ENCODE measurements around the gene PERCC1. TPM values are rescaled to one million over a fixed set of nuclear protein-coding genes. Genes with fewer than 3 reads are reported as not detected.
A peak's percentile ranks its signal among the peaks of the same experiment; 100 is the strongest.

The PERCC1 gene
- total and polyA plus RNA-seq, 2 donors: not detected

GRCh38 chr16:1398826-1399581 lies 31.9 kb upstream of the PERCC1 start:
- 96% methylated on average over 38 of the region's 38 CpGs for WGBS

GRCh38 chr16:1401061-1401757 lies 29.7 kb upstream of the PERCC1 start:
- Histone ChIP-seq H3K4me1 (ENCODE audit: insufficient read depth) (no peaks in the 10 kb centered on the region), H3K27ac (ENCODE audit: low read depth) (no peak overlapping the region), H3K4me3 (ENCODE audit: low read depth, low read length) (no peak overlapping the region), H3K36me3 (ENCODE audit: insufficient read depth) (peaks cover 7% of the 10 kb centered on the region)
- WGBS: 92% methylated on average over 29 of the region's 29 CpGs
- DNase-seq (ENCODE audit: extremely low spot score): no peak

More at GRCh38 chr16:1398826-1399581, 31.9 kb upstream of the PERCC1 start:
- Histone ChIP-seq H3K4me1 (ENCODE audit: insufficient read depth) (no peaks in the 10 kb centered on the region), H3K4me3 (ENCODE audit: low read depth, low read length) (no peak overlapping the region), H3K27ac (ENCODE audit: low read depth) (no peak overlapping the region), H3K36me3 (ENCODE audit: insufficient read depth) (peaks cover 7% of the 10 kb centered on the region)
- no peak for DNase-seq (ENCODE audit: extremely low spot score)

- Histone ChIP-seq H3K27ac (ENCODE audit: low read depth) (no peak overlapping the region), H3K4me3 (ENCODE audit: low read depth, low read length) (no peak overlapping the region), H3K36me3 (ENCODE audit: insufficient read depth) (peaks cover 7% of the 10 kb centered on the region), H3K4me1 (ENCODE audit: insufficient read depth) (no peaks in the 10 kb centered on the region)
- DNase-seq (ENCODE audit: extremely low spot score): no peak
- WGBS: 93% methylated on average over 13 of the region's 13 CpGs
These were observed 29.1 kb upstream of the PERCC1 start for GRCh38 chr16:1401758-1402154.

GRCh38 chr16:1403036-1403435 lies 27.8 kb upstream of the PERCC1 start:
- Histone ChIP-seq H3K4me1 (ENCODE audit: insufficient read depth) (no peaks in the 10 kb centered on the region), H3K4me3 (ENCODE audit: low read depth, low read length) (no peak overlapping the region), H3K36me3 (ENCODE audit: insufficient read depth) (peaks cover 7% of the 10 kb centered on the region), H3K27ac (ENCODE audit: low read depth) (no peak overlapping the region)
- WGBS: 93% methylated on average over 22 of the region's 22 CpGs
- no peak for DNase-seq (ENCODE audit: extremely low spot score)

- Histone ChIP-seq H3K27ac (ENCODE audit: low read depth) (no peak overlapping the region), H3K36me3 (ENCODE audit: insufficient read depth) (peaks cover 7% of the 10 kb centered on the region)
These were observed 27.1 kb upstream of the PERCC1 start for GRCh38 chr16:1403733-1404132.

GRCh38 chr16:1407753-1408152 lies 23.1 kb upstream of the PERCC1 start:
- 19% methylated on average over 11 of the region's 11 CpGs for WGBS
- H3K4me1 ChIP-seq (ENCODE audit: insufficient read depth): no peaks in the 10 kb centered on the region
- no peak overlapping the region for H3K27ac ChIP-seq (ENCODE audit: low read depth)
- H3K4me3 ChIP-seq (ENCODE audit: low read depth, low read length): no peak overlapping the region
- DNase-seq (ENCODE audit: extremely low spot score): no peak
- H3K36me3 ChIP-seq (ENCODE audit: insufficient read depth): peaks cover 3% of the 10 kb centered on the region

More at GRCh38 chr16:1403733-1404132, 27.1 kb upstream of the PERCC1 start:
- no peak for DNase-seq (ENCODE audit: extremely low spot score)
- 92% methylated on average over 14 of the region's 14 CpGs for WGBS
- Histone ChIP-seq H3K4me1 (ENCODE audit: insufficient read depth) (no peaks in the 10 kb centered on the region), H3K4me3 (ENCODE audit: low read depth, low read length) (no peak overlapping the region)

GRCh38 chr16:1408171-1408837 lies 22.6 kb upstream of the PERCC1 start:
- Histone ChIP-seq H3K4me1 (ENCODE audit: insufficient read depth) (no peaks in the 10 kb centered on the region), H3K4me3 (ENCODE audit: low read depth, low read length) (peak overlapping the region; percentile 15), H3K27ac (ENCODE audit: low read depth) (no peak overlapping the region), H3K36me3 (ENCODE audit: insufficient read depth) (no peaks in the 10 kb centered on the region)
- 3% methylated on average over 42 of the region's 42 CpGs for WGBS
- DNase-seq (ENCODE audit: extremely low spot score): peak; percentile 72

- no peak overlapping the region for H3K27ac ChIP-seq (ENCODE audit: low read depth)
- H3K4me3 ChIP-seq (ENCODE audit: low read depth, low read length): no peak overlapping the region
- DNase-seq (ENCODE audit: extremely low spot score): no peak
- no peaks in the 10 kb centered on the region for H3K4me1 ChIP-seq (ENCODE audit: insufficient read depth)
- WGBS: 80% methylated on average over 2 of the region's 2 CpGs
- H3K36me3 ChIP-seq (ENCODE audit: insufficient read depth): no peaks in the 10 kb centered on the region
These were observed 18.0 kb upstream of the PERCC1 start for GRCh38 chr16:1412847-1413246.

- peak overlapping the region; percentile 100 for H3K4me3 ChIP-seq (ENCODE audit: low read depth, low read length)
- no peaks in the 10 kb centered on the region for H3K4me1 ChIP-seq (ENCODE audit: insufficient read depth)
- DNase-seq (ENCODE audit: extremely low spot score): no peak
- H3K36me3 ChIP-seq (ENCODE audit: insufficient read depth): no peaks in the 10 kb centered on the region
- 2% methylated on average over 85 of the region's 85 CpGs for WGBS
- peak overlapping the region; percentile 97 for H3K27ac ChIP-seq (ENCODE audit: low read depth)
These were observed 17.0 kb upstream of the PERCC1 start for GRCh38 chr16:1413684-1414531.

GRCh38 chr16:1414532-1415260 lies 16.2 kb upstream of the PERCC1 start, which contains the start of gene UNKL:
TSS of gene UNKL (minus strand) at chr16:1414704. CDS start at chr16:1414691, 13 bp downstream.
- Histone ChIP-seq H3K27ac (ENCODE audit: low read depth) (peak within 1 kb of the TSS; percentile 97), H3K36me3 (ENCODE audit: insufficient read depth) (no peaks in the 10 kb centered on the region), H3K4me3 (ENCODE audit: low read depth, low read length) (peak within 1 kb of the TSS; percentile 100), H3K4me1 (ENCODE audit: insufficient read depth) (no peaks in the 10 kb centered on the region)
- DNase-seq (ENCODE audit: extremely low spot score): no peak
- WGBS: 3% methylated on average over 71 of the region's 72 CpGs

GRCh38 chr16:1416521-1416941 lies 14.3 kb upstream of the PERCC1 start:
- Histone ChIP-seq H3K4me3 (ENCODE audit: low read depth, low read length) (no peak overlapping the region), H3K4me1 (ENCODE audit: insufficient read depth) (no peaks in the 10 kb centered on the region), H3K27ac (ENCODE audit: low read depth) (peak overlapping the region; percentile 30), H3K36me3 (ENCODE audit: insufficient read depth) (no peaks in the 10 kb centered on the region)
- no peak for DNase-seq (ENCODE audit: extremely low spot score)
- 73% methylated on average over 3 of the region's 3 CpGs for WGBS

GRCh38 chr16:1420111-1420539 lies 10.8 kb upstream of the PERCC1 start:
- DNase-seq (ENCODE audit: extremely low spot score): no peak
- H3K4me1 ChIP-seq (ENCODE audit: insufficient read depth): no peaks in the 10 kb centered on the region
- H3K4me3 ChIP-seq (ENCODE audit: low read depth, low read length): peak overlapping the region; percentile 62
- peak overlapping the region; percentile 60 for H3K27ac ChIP-seq (ENCODE audit: low read depth)
- no peaks in the 10 kb centered on the region for H3K36me3 ChIP-seq (ENCODE audit: insufficient read depth)
- 2% methylated on average over 22 of the region's 22 CpGs for WGBS

Data from urinary bladder (tissue), 4 donors.